Ishikawa (cell line): Measurements from ENCODE around the gene DTWD1.

Experiments
- CEBPB ChIP-seq: IDR thresholded peaks from 2 replicates; pipeline ENCODE4 v1.6.1; 2012
- CREB1 ChIP-seq: IDR thresholded peaks from 2 replicates; pipeline ENCODE4 v1.6.1; 2012; ENCODE audit warnings: low read depth
- EGR1 ChIP-seq: IDR thresholded peaks from 2 replicates; pipeline ENCODE4 v1.6.1; 2012
- EP300 ChIP-seq: IDR thresholded peaks from 2 replicates; pipeline ENCODE4 v1.6.1; 2012; ENCODE audit warnings: borderline replicate concordance
- FOXM1 ChIP-seq: IDR thresholded peaks from 2 replicates; pipeline ENCODE4 v1.6.1; 2012; ENCODE audit warnings: low read depth, borderline replicate concordance
- MAX ChIP-seq: IDR thresholded peaks from 2 replicates; pipeline ENCODE4 v1.6.1; 2012
- NFIC ChIP-seq: IDR thresholded peaks from 2 replicates; pipeline ENCODE4 v1.6.1; 2012
- RAD21 ChIP-seq: IDR thresholded peaks from 2 replicates; pipeline ENCODE4 v1.6.1; 2012; ENCODE audit warnings: low read depth
- REST ChIP-seq: IDR thresholded peaks from 2 replicates; pipeline ENCODE4 v1.6.1; 2012; ENCODE audit warnings: low read depth, mild to moderate bottlenecking
- TAF1 ChIP-seq: IDR thresholded peaks from 2 replicates; pipeline ENCODE4 v1.6.1; 2012; ENCODE audit warnings: low read depth, mild to moderate bottlenecking
- TCF12 ChIP-seq: IDR thresholded peaks from 2 replicates; pipeline ENCODE4 v1.6.1; 2012; ENCODE audit warnings: low read depth
- TEAD4 ChIP-seq: IDR thresholded peaks from 2 replicates; pipeline ENCODE4 v1.6.1; 2012
- YY1 ChIP-seq: IDR thresholded peaks from 2 replicates; pipeline ENCODE4 v1.6.1; 2012; ENCODE audit warnings: low read depth
- ZBTB7A ChIP-seq: IDR thresholded peaks from 2 replicates; pipeline ENCODE4 v1.6.1; 2012; ENCODE audit warnings: low read depth
- TF ChIP-seq, protein P1 (sequence below): IDR thresholded peaks from 2 replicates; pipeline ENCODE4 v1.6.1; 2012

Gene DTWD1

GRCh38 chr15:49673861-49674260 is 53.0 kb downstream of the DTWD1 start:
- TF ChIP-seq YY1 (no peak), FOXM1 (no peak)

GRCh38 chr15:49674370-49674769 is 53.5 kb downstream of the DTWD1 start:
- no peak for TF ChIP-seq NFIC
- TF ChIP-seq TEAD4, result no peak
- no peak for TF ChIP-seq CEBPB
- no peak for TF ChIP-seq TCF12
- TF ChIP-seq MAX, result no peak
- TF ChIP-seq FOXM1, result no peak
- TF ChIP-seq EP300, result no peak
- no peak for TF ChIP-seq YY1
- no peak for TF ChIP-seq ZBTB7A
- no peak for TF ChIP-seq EGR1
- no peak for TF ChIP-seq REST
- no peak for TF ChIP-seq TAF1
- TF ChIP-seq, protein P1, sequence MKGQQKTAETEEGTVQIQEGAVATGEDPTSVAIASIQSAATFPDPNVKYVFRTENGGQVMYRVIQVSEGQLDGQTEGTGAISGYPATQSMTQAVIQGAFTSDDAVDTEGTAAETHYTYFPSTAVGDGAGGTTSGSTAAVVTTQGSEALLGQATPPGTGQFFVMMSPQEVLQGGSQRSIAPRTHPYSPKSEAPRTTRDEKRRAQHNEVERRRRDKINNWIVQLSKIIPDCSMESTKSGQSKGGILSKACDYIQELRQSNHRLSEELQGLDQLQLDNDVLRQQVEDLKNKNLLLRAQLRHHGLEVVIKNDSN, result no peak

GRCh38 chr15:49675041-49675440 is 54.2 kb downstream of the DTWD1 start:
- TF ChIP-seq FOXM1, result no peak
- no peak for TF ChIP-seq CREB1
- no peak for TF ChIP-seq TEAD4
- TF ChIP-seq TCF12, result no peak
- TF ChIP-seq, protein P1, result no peak
- no peak for TF ChIP-seq REST
- TF ChIP-seq EP300, result no peak
- no peak for TF ChIP-seq YY1
- no peak for TF ChIP-seq ZBTB7A
- TF ChIP-seq EGR1, result no peak

GRCh38 chr15:49678655-49679054 is 57.8 kb downstream of the DTWD1 start:
- TF ChIP-seq CREB1 (no peak), TCF12 (no peak), TAF1 (no peak), REST (no peak), EP300 (no peak), ZBTB7A (no peak), EGR1 (no peak), YY1 (no peak), TEAD4 (no peak), MAX (no peak), RAD21 (no peak), NFIC (no peak), CEBPB (no peak), FOXM1 (no peak)
- TF ChIP-seq, protein P1, result no peak

DNA sequence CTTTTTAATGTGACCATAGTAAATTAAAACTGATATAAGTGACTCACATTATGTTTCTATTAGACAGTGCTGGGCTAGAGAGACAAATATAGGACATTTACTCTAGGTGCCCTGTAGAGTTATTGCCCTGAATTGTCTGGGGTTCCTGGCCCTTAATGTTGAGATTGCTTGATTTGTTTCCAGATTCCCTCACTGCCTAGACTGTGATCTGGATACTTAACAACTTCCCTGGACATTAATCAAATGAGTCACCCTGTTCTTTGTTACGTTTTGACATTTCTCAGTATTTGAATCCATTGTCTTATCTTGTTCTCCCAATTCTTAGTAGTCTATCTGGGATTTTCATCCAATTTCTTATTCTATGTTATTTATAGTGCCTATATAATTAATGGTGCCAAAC is 65.8 kb downstream of the DTWD1 start:
- TF ChIP-seq NFIC (no peak), CEBPB (no peak), TEAD4 (no peak), TCF12 (no peak), REST (no peak), CREB1 (no peak), MAX (no peak), EGR1 (no peak), TAF1 (no peak), FOXM1 (no peak), EP300 (no peak)
- TF ChIP-seq, protein P1, result no peak
